Stimulated activated CD8-positive, alpha-beta memory T cell treated with anti-CD3 and anti-CD28 coated beads, Interleukin-4, amount 100 ng/mL, for 1 hour (primary cell): ENCODE measurements around the gene FABP1.

Experiments used
- DNase-seq, 2 donors: peaks; one replicate each; pipeline ENCODE4 v3.0.0-alpha.2; 2020; ENCODE audit warnings: low read depth in 2 of 2, low spot score in 1 of 2

FABP1 gene

GRCh38 chr2:88081924-88082608 is 45.8 kb downstream of the FABP1 start:
- no peak for DNase-seq

GRCh38 chr2:88080545-88080944 is 47.3 kb downstream of the FABP1 start:
- DNase-seq: no peak

- no peak for DNase-seq
Measured at GRCh38 chr2:88078643-88079172, 49.2 kb downstream of the FABP1 start.

- DNase-seq: no peak
Measured at GRCh38 chr2:88077080-88077479, 50.8 kb downstream of the FABP1 start.

- DNase-seq: no peak
Measured at GRCh38 chr2:88074854-88075292, 53.0 kb downstream of the FABP1 start.

- DNase-seq: no peak
Measured at GRCh38 chr2:88074150-88074549, 53.7 kb downstream of the FABP1 start.
